ENCODE data around the gene CFAP77. TPM values are rescaled to one million over a fixed set of nuclear protein-coding genes. Genes with fewer than 3 reads are reported as not detected.

The CFAP77 gene
- total RNA-seq, 4 donors from 2014 or later, result not detected

DNA sequence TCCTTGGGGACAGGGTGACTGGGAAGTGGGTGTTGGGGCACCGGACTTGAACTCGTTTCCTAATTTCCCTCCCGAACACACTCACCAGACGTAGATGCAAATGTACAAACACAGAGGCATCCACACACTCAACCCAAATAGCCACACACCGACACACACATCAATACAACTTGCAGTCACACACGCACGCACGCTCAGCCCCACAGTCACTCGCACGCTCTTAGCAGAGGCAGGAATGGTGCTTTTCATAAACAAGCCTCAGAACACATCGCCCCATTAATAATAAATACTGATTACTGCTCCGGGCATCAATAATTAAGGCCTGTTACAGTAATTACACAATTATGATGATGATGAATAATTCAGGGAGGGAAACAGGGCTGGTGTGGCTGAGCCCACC lies 178.1 kb downstream of the CFAP77 start:
- peaks cover 6 to 94% (median 82%) of the 10 kb centered on the region in 4 donors for H3K27me3 ChIP-seq
- intact Hi-C loops (cut with DNase I), result no loop called here

DNA sequence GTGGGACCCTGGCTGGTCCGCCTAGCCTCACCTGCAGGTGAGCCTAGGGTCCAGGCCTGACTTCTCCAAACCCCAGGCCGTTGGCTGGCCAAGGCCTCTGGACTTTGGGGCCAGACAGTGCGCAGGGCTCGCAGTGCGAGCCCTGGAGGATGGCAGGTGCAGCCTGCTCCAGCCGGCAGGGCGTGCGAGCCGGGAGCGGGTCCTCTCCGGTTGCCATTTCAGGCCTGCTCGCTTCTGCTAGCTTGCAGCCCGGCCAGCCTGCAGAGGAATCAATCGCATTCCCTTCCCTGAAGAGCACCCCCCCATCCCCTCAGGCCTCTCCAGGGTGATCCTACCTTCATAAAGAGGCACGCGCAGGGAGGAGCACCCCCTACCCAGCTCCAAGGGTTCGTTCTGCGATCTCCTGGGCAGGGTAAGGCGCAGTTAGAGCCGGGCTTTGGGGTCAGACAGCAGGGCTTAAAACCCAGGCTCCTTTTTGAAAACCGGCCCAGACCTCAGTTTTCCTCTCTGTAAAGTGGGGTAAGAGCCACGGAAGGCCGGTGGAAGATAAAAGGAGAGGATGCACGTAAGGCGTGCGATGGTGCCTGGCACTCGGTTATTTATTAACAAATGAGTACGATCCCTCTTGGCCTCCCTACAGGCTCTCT lies 178.6 kb downstream of the CFAP77 start:
- H3K36me3 ChIP-seq, result peaks cover 0 to 7% (median 3%) of the 10 kb centered on the region in 4 donors
- peaks cover 6 to 93% (median 76%) of the 10 kb centered on the region in 4 donors for H3K27me3 ChIP-seq
- H3K4me3 ChIP-seq, result no peak overlapping the region
- no peak for TF ChIP-seq CTCF (IDR thresholded peaks at IDR 0.05)
- TF ChIP-seq EP300 (IDR thresholded peaks at IDR 0.05), result no peak
- TF ChIP-seq POLR2AphosphoS5 (IDR thresholded peaks at IDR 0.05), result no peak
- TF ChIP-seq POLR2A (IDR thresholded peaks at IDR 0.05; ENCODE audit: low read depth), result no peak
- 8% methylated on average over 15 of the region's 28 CpGs for WGBS
- DNase-seq (ENCODE audit: extremely low spot score), result no peak
- intact Hi-C loops (cut with DNase I), result no loop called here
- H3K27ac ChIP-seq (replicated peaks in 1 of 4), result no peak overlapping the region
- H3K4me1 ChIP-seq, result peaks cover 0 to 35% (median 29%) of the 10 kb centered on the region in 4 donors
- no peaks in the 10 kb centered on the region for H3K9me3 ChIP-seq

More for the DNA sequence above, 178.1 kb downstream of the CFAP77 start:
- 47% methylated on average over 12 of the region's 12 CpGs for WGBS
- no peak for DNase-seq (ENCODE audit: extremely low spot score)
- Histone ChIP-seq H3K27ac (replicated peaks in 1 of 4) (no peak overlapping the region), H3K9me3 (no peaks in the 10 kb centered on the region), H3K4me3 (no peak overlapping the region), H3K4me1 (peaks cover 0 to 35% (median 29%) of the 10 kb centered on the region in 4 donors), H3K36me3 (peaks cover 0 to 1% (median 0%) of the 10 kb centered on the region in 4 donors)
- TF ChIP-seq POLR2AphosphoS5 (IDR thresholded peaks at IDR 0.05) (no peak), CTCF (IDR thresholded peaks at IDR 0.05) (no peak), POLR2A (IDR thresholded peaks at IDR 0.05; ENCODE audit: low read depth) (no peak), EP300 (IDR thresholded peaks at IDR 0.05) (no peak)

- TF ChIP-seq POLR2AphosphoS5 (IDR thresholded peaks at IDR 0.05) (no peak), EP300 (IDR thresholded peaks at IDR 0.05) (no peak), POLR2A (IDR thresholded peaks at IDR 0.05; ENCODE audit: low read depth) (no peak), CTCF (IDR thresholded peaks at IDR 0.05) (no peak)
- intact Hi-C loops (cut with DNase I), result no loop called here
- Histone ChIP-seq H3K4me1 (peaks cover 0 to 35% (median 29%) of the 10 kb centered on the region in 4 donors), H3K27ac (replicated peaks in 1 of 4) (no peak overlapping the region), H3K9me3 (no peaks in the 10 kb centered on the region), H3K36me3 (peaks cover 3 to 13% (median 11%) of the 10 kb centered on the region in 4 donors), H3K4me3 (no peak overlapping the region), H3K27me3 (peaks cover 6 to 90% (median 70%) of the 10 kb centered on the region in 4 donors)
- DNase-seq (ENCODE audit: extremely low spot score), result no peak
- 4% methylated on average over 19 of the region's 83 CpGs for WGBS
Measured at GRCh38 chr9:132589148-132590036, 179.4 kb downstream of the CFAP77 start.

DNA sequence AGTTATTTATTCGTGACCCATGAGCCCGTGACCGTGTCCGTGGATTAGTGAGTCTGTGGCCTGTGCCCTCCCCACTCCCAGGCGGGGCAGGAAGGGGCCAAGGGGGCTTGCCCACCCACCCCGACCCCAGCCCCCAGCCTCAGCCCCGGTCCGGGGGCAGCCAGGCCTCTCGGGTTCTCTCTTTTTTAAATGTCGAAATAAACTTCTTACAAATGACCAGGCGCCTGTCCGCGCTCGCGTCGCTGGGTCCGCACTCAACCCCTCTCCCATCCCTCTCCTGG lies 180.0 kb downstream of the CFAP77 start:
- H3K4me1 ChIP-seq, result peaks cover 0 to 35% (median 29%) of the 10 kb centered on the region in 4 donors
- peaks cover 9 to 19% (median 16%) of the 10 kb centered on the region in 4 donors for H3K36me3 ChIP-seq
- H3K9me3 ChIP-seq, result no peaks in the 10 kb centered on the region
- 4% methylated on average over 11 of the region's 17 CpGs for WGBS
- peaks cover 6 to 84% (median 64%) of the 10 kb centered on the region in 4 donors for H3K27me3 ChIP-seq
- DNase-seq (ENCODE audit: extremely low spot score), result no peak
- TF ChIP-seq EP300 (IDR thresholded peaks at IDR 0.05), result no peak
- no peak for TF ChIP-seq POLR2AphosphoS5 (IDR thresholded peaks at IDR 0.05)
- TF ChIP-seq POLR2A (IDR thresholded peaks at IDR 0.05; ENCODE audit: low read depth), result no peak
- no peak for TF ChIP-seq CTCF (IDR thresholded peaks at IDR 0.05)
- intact Hi-C loops (cut with DNase I), result no loop called here
- H3K27ac ChIP-seq (replicated peaks in 1 of 4), result no peak overlapping the region
- H3K4me3 ChIP-seq, result no peak overlapping the region
